Measurements from ENCODE around the gene STARD7.
"Not testable (repeated sequence)": the region's sequence is repeated elsewhere in the genome, so short reads cannot be mapped to it uniquely, and the experiment has no call there.

Gene STARD7

DNA sequence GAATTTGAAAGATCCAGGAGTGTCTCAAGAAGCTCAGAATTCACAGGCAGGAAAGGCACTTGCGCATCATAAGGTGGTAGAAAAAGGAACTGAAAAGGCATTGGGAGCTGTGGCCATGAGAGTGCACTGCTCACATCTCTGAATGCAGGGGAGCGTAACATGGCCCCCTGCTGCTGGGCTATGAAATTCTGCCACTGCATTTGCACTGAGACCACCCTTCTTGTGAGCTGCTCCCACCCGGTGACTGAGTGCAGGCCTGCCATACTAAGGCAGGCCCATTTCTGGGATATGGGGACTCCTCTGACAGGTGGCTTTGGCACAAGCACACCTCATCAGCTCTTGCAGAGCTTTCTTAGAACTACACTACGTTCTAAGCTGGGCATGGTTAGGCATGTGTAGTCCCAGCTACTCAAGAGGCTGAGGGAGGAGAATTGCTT, 25.3 kb upstream of the STARD7 start:
- peak in 3 of 4 experiments; percentile 34 to 44 (median 35) for DNase-seq

DNA sequence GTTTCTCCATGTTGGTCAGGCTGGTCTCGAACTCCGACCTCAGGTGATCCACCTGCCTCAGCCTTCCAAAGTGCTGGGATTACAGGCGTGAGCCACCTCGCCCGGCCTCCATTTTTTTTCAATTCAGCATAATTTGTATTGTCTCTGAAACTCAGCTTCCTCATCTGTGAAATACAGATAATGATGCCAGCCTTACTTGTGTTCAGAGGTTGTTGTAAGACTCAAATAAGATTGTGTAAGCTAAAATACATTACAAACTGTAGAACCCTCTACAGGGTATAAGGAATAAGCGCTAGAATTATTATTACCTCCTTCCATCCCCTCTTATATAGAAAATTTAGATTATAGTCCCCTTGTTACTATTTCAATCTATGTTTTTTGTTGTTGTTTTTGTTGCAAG, 24.8 kb upstream of the STARD7 start:
- peak in 2 of 4 experiments; percentile 64 for DNase-seq

DNA sequence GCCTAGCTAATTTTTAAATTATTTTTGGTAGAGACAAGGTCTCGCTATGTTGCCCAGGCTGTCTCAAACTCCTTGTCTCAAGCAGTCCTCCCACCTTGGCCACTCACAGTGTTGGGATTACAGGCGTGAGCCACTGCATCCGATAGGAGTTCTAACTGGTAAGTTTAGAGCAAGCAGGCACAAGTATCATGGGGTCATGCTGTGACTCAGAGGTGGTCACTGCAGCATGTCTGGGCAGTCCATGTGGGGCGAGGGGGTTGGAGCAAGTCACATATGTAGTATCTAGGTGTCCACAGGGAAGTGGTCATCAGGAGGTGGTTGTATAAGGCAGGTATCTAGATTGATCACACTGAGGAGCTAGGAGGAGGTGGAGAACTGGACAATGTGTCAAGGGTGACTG, 22.7 kb upstream of the STARD7 start:
- no peak for DNase-seq

DNA sequence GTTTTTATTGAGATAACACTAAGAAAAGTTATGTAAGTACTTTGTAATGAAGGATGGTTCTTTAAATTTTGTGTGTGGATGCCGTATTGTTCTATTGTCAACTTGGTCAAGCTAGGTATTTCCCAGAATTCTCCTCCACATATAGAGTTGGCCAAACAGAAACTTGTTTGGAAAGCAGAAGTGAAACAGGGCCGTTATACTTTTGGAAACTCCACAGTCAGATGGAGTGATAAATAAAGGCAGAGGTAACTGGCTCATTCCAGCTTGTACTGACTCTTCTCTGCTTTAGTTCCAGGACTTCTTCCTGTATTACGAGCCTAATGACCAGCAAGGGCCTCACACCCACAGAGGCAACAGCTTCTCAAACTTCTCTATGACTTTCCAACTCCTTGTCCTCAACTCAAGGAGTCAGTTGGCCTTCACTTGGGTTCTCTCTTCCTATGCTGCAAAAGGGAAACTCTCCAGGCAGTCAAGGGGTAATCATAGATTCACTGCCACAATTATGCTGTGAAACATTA, 16.4 kb upstream of the STARD7 start:
- peak; percentile 54 to 76 (median 66) for DNase-seq

DNA sequence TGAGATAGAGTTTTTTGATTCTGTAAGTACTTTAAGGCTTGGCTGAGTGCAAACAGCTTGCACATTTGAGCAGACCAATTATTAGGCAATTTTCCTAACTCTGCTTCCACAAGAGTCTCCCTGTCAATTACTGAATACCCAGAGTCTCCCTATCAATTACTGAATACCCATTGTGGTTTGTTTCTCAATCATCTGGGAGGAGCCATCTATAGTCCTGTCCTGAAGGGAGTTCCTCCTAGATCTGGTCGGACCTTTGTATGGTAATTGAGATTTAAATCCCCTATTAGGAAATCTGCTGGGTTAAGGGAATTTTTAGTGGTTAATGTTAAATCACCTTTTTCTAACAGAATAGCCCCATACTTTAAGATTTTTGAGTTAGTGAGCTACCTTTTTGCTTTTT, 12.5 kb upstream of the STARD7 start:
- peak in 3 of 4 experiments; percentile 35 to 60 (median 44) for DNase-seq

DNA sequence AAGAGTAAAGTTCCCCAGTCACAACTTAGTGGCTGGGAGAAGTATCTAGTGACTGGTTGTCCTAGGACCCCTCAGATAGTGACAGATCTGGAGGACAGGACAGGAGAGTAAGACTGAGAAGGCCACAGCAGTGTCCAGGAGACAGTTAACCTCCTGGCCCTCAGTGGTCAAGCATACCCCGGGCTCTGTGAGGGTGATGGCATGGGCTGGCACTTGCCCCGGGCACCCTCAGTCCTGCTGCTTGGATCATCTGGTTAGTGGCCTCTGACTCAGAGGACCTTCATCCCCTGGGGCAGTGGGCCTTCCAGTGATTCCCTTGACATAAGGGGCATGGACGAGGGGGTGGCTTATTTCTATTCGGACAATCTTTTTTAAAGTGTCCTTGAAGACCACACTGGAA, 11.3 kb upstream of the STARD7 start:
- not testable (repeated sequence) for DNase-seq

DNA sequence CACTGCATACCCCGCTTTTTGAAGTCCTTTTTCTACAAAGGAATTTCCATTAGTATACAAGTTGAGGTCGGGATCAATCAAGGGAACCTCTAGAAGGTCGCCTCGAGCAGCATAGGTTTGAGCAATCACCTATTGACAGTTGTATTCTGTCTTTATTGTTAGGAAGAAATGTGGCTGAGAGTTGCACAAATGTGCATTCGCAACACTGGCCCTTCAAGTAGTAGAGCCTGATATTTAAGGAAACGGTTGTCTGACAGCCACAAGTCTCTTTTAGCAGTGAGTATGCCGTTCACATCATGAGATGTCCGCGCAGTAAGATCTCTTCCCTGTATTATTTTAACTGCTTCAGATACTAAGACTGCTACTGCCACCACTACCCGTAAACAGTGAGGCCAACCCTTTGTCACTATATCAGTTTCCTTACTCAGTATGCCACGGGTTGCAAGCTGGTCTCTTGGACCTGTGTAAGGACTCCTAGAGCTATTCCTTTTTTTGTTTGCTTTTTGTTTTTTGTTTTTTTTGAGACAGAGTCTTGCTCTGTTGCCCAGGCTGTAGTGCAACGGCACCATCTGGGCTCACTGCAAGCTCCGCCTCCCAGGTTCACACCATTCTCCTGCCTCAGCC, 10.0 kb upstream of the STARD7 start:
- peak in 2 of 4 experiments; percentile 11 to 24 for DNase-seq

DNA sequence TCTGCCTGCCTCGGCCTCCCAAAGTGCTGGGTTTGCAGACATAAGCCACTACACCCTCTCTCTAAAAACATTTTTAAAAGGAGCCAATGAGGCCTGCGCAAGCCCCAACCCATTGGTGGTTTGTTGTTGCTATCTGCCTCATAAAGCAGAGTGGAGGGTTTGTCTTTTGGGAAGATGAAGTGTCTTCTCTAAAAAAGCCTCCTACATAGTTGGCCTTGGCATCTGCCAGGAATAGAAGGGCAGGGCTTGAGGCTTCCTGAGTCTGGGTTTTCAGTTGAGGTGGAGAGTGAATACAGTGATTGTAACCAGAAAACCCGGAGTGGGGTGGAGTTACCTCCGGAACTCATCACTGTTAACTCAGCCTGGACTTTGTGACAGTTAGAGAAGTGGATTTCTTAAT, 5.9 kb upstream of the STARD7 start:
- no peak for DNase-seq

DNA sequence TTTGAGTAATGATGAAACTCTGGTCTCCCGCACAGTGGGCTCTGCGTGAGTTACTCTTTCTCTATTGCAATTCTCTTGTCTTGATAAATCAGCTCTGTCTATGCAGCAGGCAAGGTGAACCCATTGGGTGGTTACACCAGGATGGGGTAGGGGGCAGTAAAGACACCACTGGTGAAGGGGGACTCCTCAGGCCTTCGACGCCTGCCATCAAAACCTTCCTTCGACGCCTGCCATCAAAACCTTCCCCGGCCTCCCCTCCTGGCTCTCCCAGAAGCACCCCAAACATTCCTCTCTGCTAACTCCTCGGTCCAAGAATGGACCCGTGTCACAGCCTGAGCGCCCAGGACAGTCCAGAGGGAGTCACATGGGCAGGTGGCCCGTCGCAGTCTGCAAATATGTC, 4.8 kb upstream of the STARD7 start:
- DNase-seq, result no peak

DNA sequence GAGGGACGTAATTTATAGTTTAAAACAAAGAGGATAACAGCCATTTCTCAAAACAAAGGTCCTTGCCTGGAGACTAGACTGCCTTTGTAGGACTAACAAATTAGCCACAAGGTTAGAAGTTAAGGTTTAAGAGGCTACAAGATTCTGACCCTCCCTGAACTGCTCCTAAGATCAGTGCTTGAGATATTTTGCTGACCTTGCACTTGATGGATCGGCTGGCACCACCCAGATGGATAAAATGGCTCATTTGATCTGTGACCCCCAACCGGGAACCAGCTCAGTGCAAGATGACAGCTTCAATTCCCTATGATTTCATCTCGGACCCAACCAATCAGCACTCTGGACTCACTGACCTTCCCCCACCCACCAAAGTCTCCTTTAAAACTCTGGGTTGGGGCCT, 3.7 kb upstream of the STARD7 start:
- no peak for DNase-seq

DNA sequence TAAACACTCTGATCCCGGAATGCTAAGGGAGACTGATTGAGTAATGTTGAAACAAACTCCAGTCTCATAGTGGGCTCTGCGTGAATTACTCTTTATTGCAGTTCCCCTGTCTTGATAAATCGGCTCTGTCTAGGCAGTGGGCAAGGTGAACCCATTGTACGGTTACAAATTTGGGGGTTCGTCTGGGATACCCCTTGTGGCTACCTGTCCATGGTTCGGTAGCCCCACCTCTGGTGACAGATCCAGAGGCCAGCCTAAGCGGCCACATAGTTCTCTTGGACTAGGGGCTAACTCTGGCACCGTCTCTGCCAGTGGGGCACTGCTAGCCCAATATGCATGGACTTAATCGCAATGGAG, 1.1 kb upstream of the STARD7 start:
- DNase-seq, result no peak

DNA sequence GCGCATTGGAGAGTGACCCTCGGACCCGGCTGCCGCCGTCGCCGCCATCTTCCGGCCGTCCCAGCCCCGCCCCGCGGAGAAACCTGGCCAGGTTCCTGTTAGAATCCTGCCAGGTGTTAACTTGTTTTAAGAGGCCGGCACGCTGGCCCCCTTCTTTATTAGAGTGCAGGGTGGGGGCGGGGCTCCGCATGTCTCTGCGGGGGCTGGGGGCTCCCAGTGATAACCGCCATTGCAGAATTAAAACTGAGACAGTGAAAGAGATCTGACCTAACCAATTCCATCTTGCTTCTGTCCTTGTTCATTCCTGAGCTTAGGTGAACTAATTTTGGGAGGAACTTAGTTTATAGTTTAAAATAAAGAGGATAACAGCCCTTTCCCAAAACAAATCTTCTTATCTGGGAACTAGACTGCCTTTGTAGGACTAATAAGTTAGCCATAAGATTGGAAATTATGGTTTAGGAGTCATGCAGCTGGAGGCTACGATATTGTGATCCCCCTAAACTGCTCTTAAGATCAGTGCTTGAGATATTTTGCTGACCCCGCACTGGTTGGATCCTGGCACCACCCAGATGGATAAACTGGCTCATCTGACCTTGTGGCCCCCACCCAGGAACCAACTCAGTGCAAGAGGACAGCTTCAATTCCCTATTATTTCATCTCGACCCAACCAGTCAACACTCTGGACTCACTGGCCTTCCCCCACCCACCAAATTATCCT, 543 bp upstream of the STARD7 start:
- DNase-seq, result peak in 2 of 4 experiments; percentile 19 to 40

DNA sequence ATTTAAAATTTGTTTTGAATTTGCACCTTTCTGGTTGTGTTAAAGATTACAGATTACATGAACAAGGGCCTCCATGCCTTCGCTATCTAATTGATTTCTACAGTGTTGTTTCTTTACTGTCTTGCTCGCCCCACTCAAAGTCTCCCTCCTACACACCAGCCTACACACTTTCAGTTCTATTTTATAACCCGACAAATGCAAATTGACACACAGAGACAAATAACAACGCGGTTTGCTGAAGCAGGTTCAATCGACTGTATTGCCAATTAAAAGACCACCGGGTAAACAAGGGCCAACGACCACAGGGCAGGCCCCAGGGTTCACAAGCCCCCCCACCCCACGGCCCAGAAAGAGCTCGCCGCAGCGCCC, 869 bp downstream of the STARD7 start:
- DNase-seq, result peak in 3 of 4 experiments; percentile 16 to 56 (median 17)

DNA sequence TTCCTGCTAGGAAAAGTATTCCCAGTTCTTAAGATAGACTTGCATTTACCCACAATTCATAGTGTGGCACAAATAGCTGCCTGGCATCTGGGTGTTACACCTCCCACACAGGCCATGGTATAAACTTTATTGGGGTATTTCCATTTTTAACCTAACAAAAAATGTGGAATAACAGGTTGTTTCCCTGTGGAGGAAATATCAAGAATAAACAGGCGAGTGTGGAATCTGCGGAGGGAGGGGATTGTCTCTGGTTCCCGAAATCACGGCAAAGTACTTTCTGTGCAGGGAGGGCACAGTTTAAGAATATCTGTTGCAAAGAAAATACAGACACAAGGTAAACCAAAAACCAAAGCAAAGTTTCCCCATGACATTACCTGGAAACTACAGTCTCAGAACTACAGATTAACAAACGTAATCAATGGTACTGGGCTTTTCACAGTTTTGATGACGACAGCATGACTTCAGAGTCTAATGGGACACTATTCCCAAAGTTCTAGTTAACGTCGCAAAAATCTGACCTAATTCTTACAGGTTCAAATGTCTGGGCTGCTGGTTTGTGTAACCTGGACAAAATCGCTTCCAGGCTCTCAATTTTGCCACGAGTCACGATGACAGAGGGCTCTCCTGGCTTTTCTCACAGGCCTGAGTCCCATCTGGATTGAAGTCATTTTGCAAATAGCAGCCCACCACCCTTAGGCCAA, 1.4 kb downstream of the STARD7 start:
- peak in 2 of 4 experiments; percentile 20 to 28 for DNase-seq

DNA sequence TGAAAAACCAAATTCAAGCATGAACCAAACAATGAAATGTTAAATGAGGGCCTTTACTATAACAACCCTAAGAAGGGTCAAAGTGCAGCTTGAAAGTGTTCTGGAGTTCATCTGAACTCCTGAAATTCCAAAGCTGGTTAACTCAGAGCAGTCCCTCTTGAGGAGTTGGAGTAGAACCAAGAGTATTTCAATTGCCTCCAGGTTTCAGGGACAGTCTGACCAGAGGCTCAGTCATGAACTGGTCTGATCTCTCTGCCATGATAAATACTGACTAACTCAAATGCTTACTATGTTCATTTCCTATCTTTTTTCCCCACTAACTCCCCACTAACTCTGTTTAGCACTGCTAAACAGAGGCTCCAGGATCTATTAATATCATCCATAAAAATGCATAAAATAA, 2.7 kb downstream of the STARD7 start:
- DNase-seq, result no peak

DNA sequence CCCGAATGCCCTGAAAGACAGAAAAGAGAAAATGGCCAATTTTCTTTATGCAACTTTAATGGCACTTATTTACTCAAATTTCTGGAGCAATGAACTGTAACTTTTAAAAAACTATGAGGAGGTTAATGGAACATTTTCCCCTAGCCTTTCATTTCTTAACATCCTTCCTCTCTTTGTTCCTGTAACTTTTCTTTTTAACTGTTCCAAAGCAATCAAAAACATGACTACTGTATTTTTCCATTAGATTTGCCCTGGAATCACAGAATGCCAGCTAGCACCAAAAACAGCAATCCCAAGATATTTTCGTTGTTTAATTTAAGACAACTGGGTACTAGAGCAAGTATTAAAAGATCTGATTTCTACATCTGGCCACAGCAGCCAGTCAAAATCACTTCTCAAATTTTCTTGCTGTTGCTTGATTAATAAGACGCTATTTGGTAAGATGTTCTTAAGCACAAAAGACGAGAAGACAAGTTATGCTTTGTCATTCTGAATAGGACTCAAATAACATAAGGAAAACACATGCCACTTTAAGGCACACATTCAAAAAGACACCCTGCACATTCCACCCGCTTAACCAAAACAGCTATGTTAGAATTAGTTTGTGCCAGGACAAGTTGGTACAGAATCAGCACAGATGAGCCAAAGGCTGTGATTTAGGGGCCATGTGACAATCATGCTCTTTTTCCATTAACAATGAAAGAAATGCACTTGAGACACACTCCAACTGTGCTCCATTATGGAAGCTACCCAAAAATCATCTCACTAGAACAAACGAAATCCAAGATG, 3.6 kb downstream of the STARD7 start:
- DNase-seq, result peak; percentile 12 to 48 (median 30)

DNA sequence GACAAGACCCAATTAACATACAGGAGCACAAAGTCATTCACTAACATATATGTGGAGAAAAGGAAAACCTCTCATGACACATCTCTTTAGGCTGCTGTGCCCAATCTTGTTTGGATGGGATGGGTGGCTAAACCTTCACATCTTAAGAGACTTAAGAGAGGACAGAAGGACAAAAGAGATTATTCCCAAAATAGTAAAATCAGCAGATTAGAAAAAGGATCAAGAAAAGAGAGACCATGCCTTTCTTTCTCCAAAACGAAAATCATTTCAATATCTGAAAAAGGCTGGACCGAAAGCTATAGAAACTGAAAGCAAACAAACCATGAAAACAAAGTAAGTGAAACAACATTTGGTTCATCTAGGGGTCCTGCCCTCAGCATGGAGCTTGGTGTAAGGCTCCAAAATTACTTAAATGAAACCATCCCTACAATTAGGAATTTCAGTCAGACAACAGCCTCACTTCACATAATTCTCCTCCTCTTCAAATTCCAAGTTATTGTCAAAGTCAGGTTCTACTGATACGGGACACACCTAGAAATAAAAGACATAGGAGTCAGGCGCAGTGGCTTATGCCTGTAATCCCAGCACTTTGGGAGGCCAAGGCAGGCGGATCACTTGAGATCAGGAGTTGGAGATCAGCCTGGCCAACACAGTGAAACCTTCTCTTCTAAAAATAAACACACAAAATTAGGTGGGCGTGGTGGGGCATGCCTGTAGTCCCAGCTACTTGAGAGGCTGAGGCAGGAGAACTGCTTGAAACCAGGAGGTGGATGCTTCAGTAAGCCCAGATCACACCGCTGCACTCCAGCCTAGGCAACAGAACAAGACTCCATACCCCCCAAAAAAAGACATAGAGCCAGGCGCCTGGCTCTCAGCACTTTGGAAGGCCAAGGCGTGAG, 5.2 kb downstream of the STARD7 start:
- no peak for DNase-seq

DNA sequence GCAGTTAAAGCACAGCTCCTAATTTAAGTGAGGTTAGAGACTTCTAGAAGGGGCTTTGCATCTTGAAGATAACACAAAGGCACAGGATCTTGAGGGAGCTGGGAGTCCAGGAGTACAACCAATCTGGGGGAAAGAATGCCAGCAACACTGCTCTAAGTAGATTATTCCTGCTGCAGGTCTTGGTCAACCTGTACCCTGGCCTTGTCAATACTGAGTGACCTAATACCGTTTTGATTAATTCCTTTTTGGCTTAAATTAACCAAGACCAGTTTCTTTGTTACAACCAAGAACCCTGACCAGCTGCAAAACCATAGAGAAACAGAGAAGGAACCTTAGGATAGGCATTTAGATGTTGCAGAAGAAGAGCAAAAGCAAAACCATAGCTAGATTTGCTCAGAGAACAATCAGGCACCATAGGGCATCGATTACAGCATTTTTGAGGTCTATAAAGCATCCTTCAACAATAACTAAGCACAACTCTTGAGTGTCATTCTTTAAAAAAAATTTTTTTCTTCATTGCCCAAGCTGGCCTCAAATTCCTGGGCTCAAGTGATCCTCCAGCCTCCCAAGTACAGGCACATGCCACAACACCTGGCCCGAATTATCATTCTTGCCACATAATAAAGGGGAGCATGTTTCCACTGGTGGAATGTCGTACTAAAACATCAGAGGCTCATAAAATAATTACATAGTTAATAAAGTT, 6.3 kb downstream of the STARD7 start:
- no peak for DNase-seq

DNA sequence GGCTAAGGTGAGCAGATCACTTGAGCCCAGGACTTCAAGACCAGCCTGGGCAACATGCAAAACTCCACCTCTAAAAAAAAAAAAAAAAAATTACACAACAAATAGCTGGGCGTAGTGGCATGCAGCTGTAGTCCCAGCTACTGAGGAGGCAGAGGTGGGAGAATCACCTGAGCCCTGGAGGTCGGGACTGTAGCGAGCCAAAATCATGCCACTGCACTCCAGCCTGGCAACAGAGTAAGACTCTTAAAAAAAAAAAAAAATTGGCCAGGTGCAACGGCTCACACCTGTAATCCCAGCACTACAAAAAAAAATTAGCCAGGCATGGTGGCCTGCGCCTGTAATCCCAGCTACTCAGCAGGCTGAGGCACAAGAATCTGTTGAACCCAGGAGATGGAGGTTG, 7.3 kb downstream of the STARD7 start:
- no peak for DNase-seq

DNA sequence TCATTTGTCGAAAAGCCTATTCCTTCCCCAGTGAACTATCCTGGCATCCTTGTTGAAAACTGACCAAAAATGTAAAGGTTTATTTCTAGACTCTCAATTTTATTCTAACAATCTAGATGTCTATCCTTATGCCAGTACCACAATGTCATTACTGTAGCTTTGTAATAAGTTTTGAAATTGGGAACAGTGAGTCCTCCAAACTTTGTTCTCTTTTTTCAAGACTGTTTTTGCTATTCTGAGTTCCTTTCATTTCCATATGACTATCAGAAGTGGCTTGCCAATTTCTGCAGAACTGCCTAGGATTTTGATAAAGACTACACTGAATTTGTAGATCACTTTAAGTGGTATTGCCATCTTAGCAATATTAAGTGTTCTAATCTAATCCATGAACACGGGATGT, 9.7 kb downstream of the STARD7 start:
- DNase-seq, result peak in 2 of 4 experiments; percentile 40 to 55
